ENCODE results near the gene SNX20.

The SNX20 gene

GRCh38 chr16:50718761-50719400 is 37.8 kb upstream of the SNX20 start:
- H3K4me3 ChIP-seq, result peak overlapping the region; percentile 49
- DNase-seq (ENCODE audit: low spot score), result no peak
- TF ChIP-seq, protein P1, sequence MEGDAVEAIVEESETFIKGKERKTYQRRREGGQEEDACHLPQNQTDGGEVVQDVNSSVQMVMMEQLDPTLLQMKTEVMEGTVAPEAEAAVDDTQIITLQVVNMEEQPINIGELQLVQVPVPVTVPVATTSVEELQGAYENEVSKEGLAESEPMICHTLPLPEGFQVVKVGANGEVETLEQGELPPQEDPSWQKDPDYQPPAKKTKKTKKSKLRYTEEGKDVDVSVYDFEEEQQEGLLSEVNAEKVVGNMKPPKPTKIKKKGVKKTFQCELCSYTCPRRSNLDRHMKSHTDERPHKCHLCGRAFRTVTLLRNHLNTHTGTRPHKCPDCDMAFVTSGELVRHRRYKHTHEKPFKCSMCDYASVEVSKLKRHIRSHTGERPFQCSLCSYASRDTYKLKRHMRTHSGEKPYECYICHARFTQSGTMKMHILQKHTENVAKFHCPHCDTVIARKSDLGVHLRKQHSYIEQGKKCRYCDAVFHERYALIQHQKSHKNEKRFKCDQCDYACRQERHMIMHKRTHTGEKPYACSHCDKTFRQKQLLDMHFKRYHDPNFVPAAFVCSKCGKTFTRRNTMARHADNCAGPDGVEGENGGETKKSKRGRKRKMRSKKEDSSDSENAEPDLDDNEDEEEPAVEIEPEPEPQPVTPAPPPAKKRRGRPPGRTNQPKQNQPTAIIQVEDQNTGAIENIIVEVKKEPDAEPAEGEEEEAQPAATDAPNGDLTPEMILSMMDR (IDR thresholded peaks at IDR 0.05), result no peak

DNA sequence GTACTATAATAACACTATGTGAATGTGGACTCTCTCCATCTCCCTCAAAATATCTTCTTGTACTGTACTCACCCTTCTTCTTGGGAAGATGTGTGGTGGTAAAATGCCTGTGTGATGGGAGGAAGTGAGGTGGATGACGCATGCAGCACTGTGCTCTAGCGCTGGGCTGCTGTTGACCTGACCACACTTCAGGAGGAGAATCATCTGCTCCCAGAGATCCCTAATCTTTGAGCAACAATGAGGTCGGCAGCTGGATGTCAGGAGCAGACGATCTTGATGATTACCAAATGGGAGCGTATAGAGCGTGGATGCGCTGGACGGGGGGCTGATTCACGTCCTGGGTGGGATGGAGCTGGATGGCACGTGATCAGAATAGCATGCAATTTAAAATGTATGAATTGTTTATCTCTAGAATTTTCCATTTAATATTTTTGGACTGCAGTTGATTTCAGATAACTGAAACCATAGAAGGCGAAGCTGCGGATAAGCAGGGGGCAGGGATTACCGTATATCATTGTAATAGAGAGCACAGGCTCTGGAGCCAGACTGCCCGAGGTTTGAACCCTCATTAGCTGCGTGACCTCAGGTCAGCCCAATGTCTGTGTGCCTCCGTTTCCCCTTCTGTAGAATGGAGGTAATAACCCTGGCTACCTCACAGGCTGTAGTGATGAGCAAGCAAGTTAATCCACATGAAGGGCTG is 37.1 kb upstream of the SNX20 start:
- no peak for DNase-seq (ENCODE audit: low spot score)
- H3K27ac ChIP-seq, result no peak overlapping the region
- TF ChIP-seq, protein P1 (IDR thresholded peaks at IDR 0.05), result no peak
- peak overlapping the region; percentile 49 for H3K4me3 ChIP-seq

More at GRCh38 chr16:50718761-50719400, 37.8 kb upstream of the SNX20 start:
- H3K27ac ChIP-seq, result no peak overlapping the region

GRCh38 chr16:50717494-50717893 is 36.4 kb upstream of the SNX20 start:
- H3K27ac ChIP-seq, result no peak overlapping the region
- no peak for DNase-seq (ENCODE audit: low spot score)
- TF ChIP-seq, protein P1 (IDR thresholded peaks at IDR 0.05), result no peak
- H3K4me3 ChIP-seq, result no peak overlapping the region

GRCh38 chr16:50717091-50717490 is 36.0 kb upstream of the SNX20 start:
- no peak for DNase-seq (ENCODE audit: low spot score)
- TF ChIP-seq, protein P1 (IDR thresholded peaks at IDR 0.05), result no peak
- H3K27ac ChIP-seq, result no peak overlapping the region

GRCh38 chr16:50712956-50713355 is 31.8 kb upstream of the SNX20 start:
- Histone ChIP-seq H3K4me3 (no peak overlapping the region), H3K27ac (no peak overlapping the region)
- TF ChIP-seq, protein P1 (IDR thresholded peaks at IDR 0.05), result no peak
- no peak for DNase-seq (ENCODE audit: low spot score)

More at GRCh38 chr16:50717091-50717490, 36.0 kb upstream of the SNX20 start:
- H3K4me3 ChIP-seq, result no peak overlapping the region

DNA sequence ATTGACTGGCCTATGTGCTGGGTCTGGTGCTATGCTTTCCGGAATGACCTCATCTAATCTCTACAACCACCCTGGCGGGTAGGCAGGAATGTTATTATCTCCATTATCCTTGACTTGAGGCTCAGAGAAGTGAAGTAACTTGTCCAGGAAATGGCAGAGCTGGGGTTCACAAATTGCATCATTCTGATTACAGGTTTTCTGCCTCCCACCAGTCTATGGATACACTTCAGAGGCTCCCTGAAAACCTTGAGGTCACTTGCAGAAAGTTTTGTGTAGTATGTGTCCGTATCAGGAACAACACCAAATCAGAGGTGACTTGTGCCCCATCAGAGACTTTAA is 31.4 kb upstream of the SNX20 start:
- no peak for DNase-seq (ENCODE audit: low spot score)
- H3K27ac ChIP-seq, result peak overlapping the region in 1 of 2 donors; percentile 35
- TF ChIP-seq, protein P1 (IDR thresholded peaks at IDR 0.05), result no peak
- H3K4me3 ChIP-seq, result no peak overlapping the region
